Testis (tissue), 3 donors: ENCODE measurements around the gene GPR152. TPM values are rescaled to one million over a fixed set of nuclear protein-coding genes. Genes with fewer than 3 reads are reported as not detected.

Experiments used
- DNase-seq: peaks from one replicate; pipeline ENCODE4 v3.0.0-alpha.2; 2019
- H3K27ac ChIP-seq, 2 donors: fragments of 200-600 bp; sonication (generic); one replicate each; pipeline ENCODE4 v1.5.1; 2019
- H3K27me3 ChIP-seq: fragments of 200-600 bp; sonication (generic); one replicate; pipeline ENCODE4 v1.5.1; 2019
- H3K36me3 ChIP-seq: fragments of 200-600 bp; sonication (generic); one replicate; pipeline ENCODE4 v1.5.1; 2017; ENCODE audit warnings: low read depth; ENCODE audit errors: missing control alignments
- H3K4me1 ChIP-seq: fragments of 200-600 bp; sonication (generic); one replicate; pipeline ENCODE4 v1.5.1; 2019
- H3K4me3 ChIP-seq, 2 donors: fragments of 200-600 bp; sonication (generic); one replicate each; pipeline ENCODE4 v1.5.1; 2017 to 2019
- H3K9me3 ChIP-seq: fragments of 200-600 bp; sonication (generic); one replicate; pipeline ENCODE4 v1.5.1; 2017
- CTCF ChIP-seq, 3 experiments: fragments of 450-650 bp in 2 of 3; fragments of 200-600 bp in 1 of 3; sonication (generic) in 1 of 3; IDR thresholded peaks; one replicate each; pipeline ENCODE4 v1.5.1; 2016 to 2019; ENCODE audit warnings: antibody characterized with exemption in 3 of 3, mild to moderate bottlenecking in 2 of 3, moderate library complexity in 1 of 3
- POLR2A ChIP-seq: fragments of 450-650 bp; IDR thresholded peaks from one replicate; pipeline ENCODE4 v1.6.1; 2017; ENCODE audit warnings: antibody characterized with exemption, mild to moderate bottlenecking, moderate library complexity
- WGBS, 2 donors: methylation state at CpG; one replicate each; pipeline ENCODE4 v1.1.5; 2018; 5-methylcytosine and 5-hydroxymethylcytosine counted together
- intact Hi-C: fragments of 100-400 bp; cut with DNase I; formaldehyde crosslinking; loops from one replicate; pipeline ENCODE4 v1.15.1; 2023; ENCODE audit warnings: low total_unique reads
- polyA plus RNA-seq: library from polyadenylated mRNA; stranded (reverse); fragments of 350-450 nt; fragmentation: Illumina TruSeq; extraction: RNeasy Lipid Tissue Mini Kit (QIAGEN cat#74804); gene quantifications from one replicate; pipeline ENCODE4 v1.2.3, GENCODE V29; 2014; ENCODE audit warnings: low read depth, low replicate concordance; ENCODE audit not compliant: insufficient read depth
- total RNA-seq, 2 donors: library from RNA; depleted of rRNA; stranded (reverse); fragments of >200 nt; gene quantifications; one replicate each; pipeline ENCODE4 v1.2.3, GENCODE V29; 2016

The GPR152 gene
- total and polyA plus RNA-seq, 3 donors from 2014 or later: not detected

- intact Hi-C loops: no loop called here
- WGBS, 2 donors: 88 to 92% methylated on average over 1 to 10 of the region's 12 CpGs
- Histone ChIP-seq H3K4me3 (no peak overlapping the region), H3K36me3 (no peaks in the 10 kb centered on the region), H3K27ac (no peak overlapping the region), H3K27me3 (no peaks in the 10 kb centered on the region), H3K4me1 (peaks cover 16% of the 10 kb centered on the region), H3K9me3 (no peaks in the 10 kb centered on the region)
- DNase-seq: no peak
- TF ChIP-seq POLR2A: no peak
- TF ChIP-seq CTCF (IDR thresholded peaks at IDR 0.05): no peak
Observed at GRCh38 chr11:67417425-67417824, 35.1 kb downstream of the GPR152 start.

- H3K9me3 ChIP-seq: no peaks in the 10 kb centered on the region
- 73 to 80% methylated on average over 20 to 21 of the region's 21 CpGs for WGBS, 2 donors
- TF ChIP-seq CTCF (IDR thresholded peaks at IDR 0.05): no peak
- no peak for TF ChIP-seq POLR2A
- H3K4me3 ChIP-seq: no peak overlapping the region
- no peaks in the 10 kb centered on the region for H3K36me3 ChIP-seq
- no peaks in the 10 kb centered on the region for H3K27me3 ChIP-seq
- intact Hi-C loops: no loop called here
- peaks cover 16% of the 10 kb centered on the region for H3K4me1 ChIP-seq
- H3K27ac ChIP-seq: no peak overlapping the region
- no peak for DNase-seq
Observed at GRCh38 chr11:67416416-67417335, 35.9 kb downstream of the GPR152 start.

DNA sequence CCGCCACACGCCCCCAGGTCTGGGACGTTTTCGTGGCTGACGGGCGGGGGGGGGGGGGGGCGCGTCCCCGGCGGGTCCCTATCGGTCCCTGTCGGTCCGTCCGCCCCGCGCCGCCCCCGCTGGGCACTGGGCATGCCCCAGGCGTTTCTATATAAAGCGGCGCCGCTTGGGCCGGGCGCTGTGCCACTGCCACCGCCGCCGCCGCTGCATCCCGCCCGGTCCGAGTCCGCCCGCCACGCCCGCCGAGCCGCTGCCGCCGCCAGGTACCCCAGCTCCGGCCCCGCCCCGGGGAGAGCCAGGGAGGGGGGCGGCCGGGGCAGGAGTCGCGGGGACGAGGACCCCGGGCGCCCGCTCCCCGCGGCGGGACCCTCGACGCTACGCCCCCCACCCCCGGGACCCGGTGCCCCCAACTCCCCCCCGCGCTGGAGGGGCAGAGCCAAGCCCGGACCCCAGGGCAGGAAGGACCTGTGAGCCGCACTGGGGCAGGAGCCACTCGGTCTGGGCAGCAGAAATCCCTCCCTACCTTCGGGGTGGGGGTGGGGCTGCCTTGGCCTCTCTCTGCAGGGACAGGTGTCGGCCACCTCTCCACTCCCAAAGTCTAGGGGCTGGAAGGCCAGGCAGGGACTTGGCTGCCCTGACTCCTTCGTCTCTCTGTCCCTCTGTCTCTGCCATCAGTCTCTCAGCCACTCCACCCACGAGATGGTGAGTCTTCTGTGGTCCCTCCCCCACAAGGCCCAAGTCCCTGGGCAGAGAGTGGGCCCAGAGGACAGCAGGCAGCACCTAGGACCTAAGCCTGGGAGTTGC, 36.8 kb downstream of the GPR152 start, which contains the start of gene CARNS1:
Gene CARNS1 (plus strand): TSS at position 178 of the 804 bp plus-strand sequence. CDS start 522 bp downstream, at position 700.
- TF ChIP-seq POLR2A (no peak), CTCF (IDR thresholded peaks at IDR 0.05) (no peak)
- DNase-seq: no peak
- no peak within 1 kb of the TSS for H3K27ac ChIP-seq
- no peaks in the 10 kb centered on the region for H3K9me3 ChIP-seq
- H3K36me3 ChIP-seq: no peaks in the 10 kb centered on the region
- H3K4me3 ChIP-seq: peak within 1 kb of the TSS in 1 of 2 donors; percentile 15
- H3K27me3 ChIP-seq: no peaks in the 10 kb centered on the region
- peaks cover 16% of the 10 kb centered on the region for H3K4me1 ChIP-seq
- WGBS, 2 donors: 12 to 23% methylated on average over 8 to 62 of the region's 67 CpGs
- intact Hi-C loops: no loop called here

GRCh38 chr11:67413266-67413849, 39.2 kb downstream of the GPR152 start:
- no peaks in the 10 kb centered on the region for H3K36me3 ChIP-seq
- TF ChIP-seq CTCF (IDR thresholded peaks at IDR 0.05) (no peak), POLR2A (no peak)
- DNase-seq: no peak
- H3K4me3 ChIP-seq: no peak overlapping the region
- H3K27ac ChIP-seq: no peak overlapping the region
- WGBS, 2 donors: 70 to 83% methylated on average over 2 of the region's 2 CpGs
- H3K9me3 ChIP-seq: no peaks in the 10 kb centered on the region
- no peaks in the 10 kb centered on the region for H3K27me3 ChIP-seq
- H3K4me1 ChIP-seq: peaks cover 10% of the 10 kb centered on the region
- intact Hi-C loops: no loop called here
